GM13976 (cell line): ENCODE results near the gene COPS9.

Experiments
- DNase-seq: peaks from one replicate; pipeline ENCODE4 v3.0.0; 2012; ENCODE audit warnings: low spot score
- in situ Hi-C: fragments of 300-500 bp; cut with MboI; formaldehyde crosslinking; loops from one replicate; pipeline ENCODE4 v1.12.0; 2022; ENCODE audit warnings: low sequenced_read_pairs, mixed read lengths, inconsistent platforms; ENCODE audit not compliant: unreplicated experiment
- TF ChIP-seq, protein P1 (sequence below): IDR thresholded peaks from 2 replicates; pipeline ENCODE4 v1.5.1; 2012; ENCODE audit warnings: borderline replicate concordance, mild to moderate bottlenecking; ENCODE audit not compliant: insufficient read depth; ENCODE audit errors: extremely low read depth, missing control alignments, control extremely low read depth

The COPS9 gene

DNA sequence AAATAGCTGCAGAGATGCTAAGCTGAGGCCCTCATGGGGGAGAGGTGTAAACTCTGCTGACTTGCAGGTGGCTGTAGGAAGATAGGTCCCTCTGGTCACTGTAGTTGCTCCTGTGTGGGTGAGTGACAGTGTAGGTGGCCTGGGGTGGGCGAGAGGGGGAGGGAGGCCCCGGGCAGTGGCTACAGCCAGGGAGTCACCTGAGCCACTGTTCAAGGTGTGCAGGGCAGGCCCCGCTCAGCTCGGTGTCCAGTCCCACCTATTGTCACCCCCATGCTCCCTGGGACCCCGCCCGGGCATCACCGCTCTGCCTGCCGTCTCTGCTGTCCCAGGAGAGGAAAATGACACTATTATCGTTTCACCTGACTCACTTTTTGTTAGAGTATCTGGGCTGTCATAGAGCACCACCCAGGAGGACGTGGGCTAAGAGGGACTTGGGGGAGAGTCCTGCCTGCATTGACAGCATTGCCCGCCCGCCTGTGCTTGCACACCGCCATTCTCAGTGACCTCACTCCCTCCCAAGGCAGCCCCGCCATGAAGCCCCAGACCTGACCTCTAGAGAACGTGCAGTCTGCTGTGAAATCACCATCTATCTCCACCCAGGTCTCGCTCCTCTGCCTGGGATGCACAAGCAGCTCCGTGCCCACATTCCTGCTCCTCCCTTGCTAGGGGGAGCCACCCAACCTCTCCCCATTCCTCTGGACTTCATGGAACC, 29.2 kb downstream of the COPS9 start:
- no peak for DNase-seq
- TF ChIP-seq, protein P1, sequence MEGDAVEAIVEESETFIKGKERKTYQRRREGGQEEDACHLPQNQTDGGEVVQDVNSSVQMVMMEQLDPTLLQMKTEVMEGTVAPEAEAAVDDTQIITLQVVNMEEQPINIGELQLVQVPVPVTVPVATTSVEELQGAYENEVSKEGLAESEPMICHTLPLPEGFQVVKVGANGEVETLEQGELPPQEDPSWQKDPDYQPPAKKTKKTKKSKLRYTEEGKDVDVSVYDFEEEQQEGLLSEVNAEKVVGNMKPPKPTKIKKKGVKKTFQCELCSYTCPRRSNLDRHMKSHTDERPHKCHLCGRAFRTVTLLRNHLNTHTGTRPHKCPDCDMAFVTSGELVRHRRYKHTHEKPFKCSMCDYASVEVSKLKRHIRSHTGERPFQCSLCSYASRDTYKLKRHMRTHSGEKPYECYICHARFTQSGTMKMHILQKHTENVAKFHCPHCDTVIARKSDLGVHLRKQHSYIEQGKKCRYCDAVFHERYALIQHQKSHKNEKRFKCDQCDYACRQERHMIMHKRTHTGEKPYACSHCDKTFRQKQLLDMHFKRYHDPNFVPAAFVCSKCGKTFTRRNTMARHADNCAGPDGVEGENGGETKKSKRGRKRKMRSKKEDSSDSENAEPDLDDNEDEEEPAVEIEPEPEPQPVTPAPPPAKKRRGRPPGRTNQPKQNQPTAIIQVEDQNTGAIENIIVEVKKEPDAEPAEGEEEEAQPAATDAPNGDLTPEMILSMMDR, result no peak
- in situ Hi-C loops, result no loop called here

DNA sequence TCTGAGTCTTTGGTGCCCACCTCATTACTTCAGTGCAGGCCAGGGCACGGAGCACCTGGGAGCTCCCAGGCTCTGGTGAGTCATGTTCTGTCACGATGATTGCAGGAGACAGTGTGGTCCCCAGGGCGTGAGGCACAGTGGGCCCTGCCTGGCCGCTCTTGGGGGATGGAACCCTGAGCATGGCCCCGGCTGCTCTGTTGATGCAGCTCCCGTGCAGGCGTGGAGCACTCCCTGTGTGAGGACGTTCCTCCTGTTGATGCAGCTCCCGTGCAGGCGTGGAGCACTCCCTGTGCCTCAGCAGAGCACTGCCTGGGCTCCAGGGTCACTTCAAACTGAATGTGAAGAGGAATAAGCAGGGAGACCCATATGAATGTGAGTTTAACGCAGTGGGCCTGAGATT, 30.1 kb downstream of the COPS9 start:
- in situ Hi-C loops, result no loop called here
- TF ChIP-seq, protein P1, result no peak
- no peak for DNase-seq

DNA sequence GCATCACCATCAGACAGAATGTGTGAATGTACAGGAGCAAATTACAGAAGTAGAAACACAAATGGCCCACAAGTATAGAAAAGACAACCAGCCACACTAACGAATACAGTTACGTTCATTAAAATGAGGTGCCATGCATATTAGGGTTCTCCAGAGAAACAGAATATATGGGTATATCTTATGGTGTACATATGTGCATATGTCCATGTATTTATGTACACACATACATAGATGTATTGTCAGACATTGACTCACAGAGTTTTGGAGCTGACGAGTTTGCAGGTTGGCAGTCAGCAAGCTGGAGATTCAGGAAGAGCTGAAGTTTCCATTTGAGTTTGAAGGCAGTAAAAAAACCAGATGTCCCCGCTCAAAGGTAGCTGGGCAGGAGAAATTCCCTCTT, 33.0 kb downstream of the COPS9 start:
- in situ Hi-C loops, result no loop called here
- no peak for DNase-seq
- TF ChIP-seq, protein P1, result no peak

DNA sequence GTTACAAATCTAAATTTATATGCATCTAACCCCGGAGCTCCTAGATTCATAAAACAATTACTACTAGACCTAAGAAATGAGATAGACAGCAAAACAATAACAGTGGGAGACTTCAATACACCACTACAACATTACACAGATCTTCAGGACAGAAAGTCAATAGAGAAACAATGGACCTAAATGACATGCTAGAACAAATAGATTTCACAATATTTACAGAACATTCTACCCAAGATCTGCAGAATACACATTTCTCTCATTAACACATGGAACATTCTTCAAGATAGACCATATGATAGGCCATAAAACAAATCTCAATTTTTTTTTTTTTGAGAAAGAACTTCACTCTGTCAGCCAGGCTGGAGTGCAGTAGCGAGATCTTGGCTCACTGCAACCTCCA, 37.8 kb downstream of the COPS9 start:
- TF ChIP-seq, protein P1, result no peak
- in situ Hi-C loops, result no loop called here
- DNase-seq, result no peak

DNA sequence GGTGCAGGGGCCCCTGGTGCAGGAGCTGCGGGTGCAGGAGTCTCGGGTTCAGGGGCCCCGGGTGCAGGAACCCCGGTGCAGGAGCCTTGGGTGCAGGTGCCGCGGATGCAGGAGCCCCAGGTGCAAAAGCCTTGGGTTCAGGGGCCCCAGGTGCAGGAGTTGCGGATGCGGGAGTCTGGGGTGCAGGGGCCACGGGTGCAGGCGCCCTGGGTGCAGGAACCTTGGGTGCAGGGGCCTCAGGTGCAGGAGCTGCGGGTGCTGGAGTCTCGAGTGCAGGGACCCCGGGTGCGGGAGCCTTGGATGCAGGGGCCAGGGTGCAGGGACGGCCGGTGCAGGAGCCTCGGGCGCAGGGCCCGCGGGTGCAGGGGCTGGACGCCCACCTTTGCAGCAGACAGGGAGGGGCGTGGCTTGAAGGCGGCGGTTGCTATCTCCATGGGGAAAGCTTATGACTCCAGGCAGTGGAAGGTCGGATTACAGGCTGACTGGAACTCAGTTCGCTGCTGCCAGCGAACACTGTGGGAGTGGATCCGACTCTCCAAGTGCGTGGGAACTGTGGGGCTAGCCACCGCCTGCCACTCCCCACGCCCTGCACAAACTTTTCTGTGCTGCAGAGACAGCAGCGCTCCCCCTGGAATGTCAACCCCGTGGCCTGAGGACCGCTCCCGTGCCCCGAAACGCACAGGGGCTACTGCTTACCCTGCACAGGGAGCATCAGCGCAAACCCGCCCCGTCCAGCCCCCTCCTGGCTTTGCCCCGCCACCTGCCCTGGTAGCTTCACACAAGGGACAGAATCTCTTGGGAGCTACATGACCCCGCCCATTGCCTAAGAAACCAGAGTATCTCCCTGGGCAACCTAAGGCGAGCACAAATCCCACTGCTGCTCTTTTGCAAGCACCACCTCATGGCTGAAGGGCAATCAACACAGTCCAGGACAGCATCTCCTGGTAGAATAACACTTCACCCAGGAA, 40.3 kb downstream of the COPS9 start:
- no peak for DNase-seq
- in situ Hi-C loops, result no loop called here
- TF ChIP-seq, protein P1, result no peak

DNA sequence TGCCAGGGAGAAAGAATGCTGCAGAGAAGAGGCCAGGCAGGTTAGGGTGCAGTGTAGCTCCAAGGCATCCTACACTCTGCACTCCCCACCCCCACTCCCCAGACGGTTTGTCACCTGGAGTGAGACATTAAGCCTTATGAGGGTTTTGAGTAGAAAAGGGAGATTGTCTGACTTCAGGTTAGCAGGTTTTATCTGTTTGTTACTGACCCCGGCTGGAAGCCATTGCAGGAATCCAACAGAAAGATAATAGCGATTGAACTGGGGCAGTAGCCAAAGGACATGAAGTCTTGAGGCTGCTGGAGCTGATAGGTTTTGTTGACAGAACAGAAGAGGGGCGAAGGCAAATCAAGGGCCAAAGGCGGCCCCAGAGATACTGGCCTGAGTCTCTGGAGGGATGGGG, 46.8 kb downstream of the COPS9 start:
- TF ChIP-seq, protein P1, result no peak
- no peak for DNase-seq
- in situ Hi-C loops, result no loop called here
